ENCODE data around the gene SEMA4F. TPM values are rescaled to one million over a fixed set of nuclear protein-coding genes. Genes with fewer than 3 reads are reported as not detected.

SEMA4F gene
- total RNA-seq, 4 donors from 2014 or later: 6.7 to 22.3 (median 11.2) TPM

DNA sequence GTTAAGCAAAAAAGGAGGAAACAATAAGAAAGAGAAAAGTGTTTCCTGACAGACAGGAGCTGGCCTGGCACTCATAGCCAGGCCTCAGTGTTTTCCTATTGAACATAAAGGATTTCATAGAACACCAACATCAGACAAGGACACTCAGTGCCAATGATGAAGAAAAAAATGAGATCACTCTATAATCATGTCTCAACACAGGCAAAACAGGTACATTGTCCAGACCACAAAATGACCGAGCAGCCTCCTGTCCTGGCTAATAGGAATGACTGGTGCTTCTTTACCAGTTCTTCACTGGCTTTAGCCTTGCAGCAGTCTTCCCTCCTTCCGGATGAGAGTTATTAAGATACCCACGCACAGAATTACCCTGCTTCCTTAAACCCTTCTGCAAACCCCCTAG, 35.6 kb downstream of the SEMA4F start:
- Histone ChIP-seq H3K9me3 (no peaks in the 10 kb centered on the region), H3K4me3 (no peak overlapping the region), H3K4me1 (no peaks in the 10 kb centered on the region), H3K27me3 (no peaks in the 10 kb centered on the region), H3K27ac (no peak overlapping the region), H3K36me3 (peaks cover 0 to 11% (median 0%) of the 10 kb centered on the region in 3 donors)
- DNase-seq (ENCODE audit: low spot score in 2 of 2): no peak
- 62 to 69% methylated on average over 3 of the region's 3 CpGs for WGBS, 2 donors
- TF ChIP-seq POLR2A (IDR thresholded peaks at IDR 0.05): no peak
- TF ChIP-seq EP300 (IDR thresholded peaks at IDR 0.05): no peak
- TF ChIP-seq, protein P1, sequence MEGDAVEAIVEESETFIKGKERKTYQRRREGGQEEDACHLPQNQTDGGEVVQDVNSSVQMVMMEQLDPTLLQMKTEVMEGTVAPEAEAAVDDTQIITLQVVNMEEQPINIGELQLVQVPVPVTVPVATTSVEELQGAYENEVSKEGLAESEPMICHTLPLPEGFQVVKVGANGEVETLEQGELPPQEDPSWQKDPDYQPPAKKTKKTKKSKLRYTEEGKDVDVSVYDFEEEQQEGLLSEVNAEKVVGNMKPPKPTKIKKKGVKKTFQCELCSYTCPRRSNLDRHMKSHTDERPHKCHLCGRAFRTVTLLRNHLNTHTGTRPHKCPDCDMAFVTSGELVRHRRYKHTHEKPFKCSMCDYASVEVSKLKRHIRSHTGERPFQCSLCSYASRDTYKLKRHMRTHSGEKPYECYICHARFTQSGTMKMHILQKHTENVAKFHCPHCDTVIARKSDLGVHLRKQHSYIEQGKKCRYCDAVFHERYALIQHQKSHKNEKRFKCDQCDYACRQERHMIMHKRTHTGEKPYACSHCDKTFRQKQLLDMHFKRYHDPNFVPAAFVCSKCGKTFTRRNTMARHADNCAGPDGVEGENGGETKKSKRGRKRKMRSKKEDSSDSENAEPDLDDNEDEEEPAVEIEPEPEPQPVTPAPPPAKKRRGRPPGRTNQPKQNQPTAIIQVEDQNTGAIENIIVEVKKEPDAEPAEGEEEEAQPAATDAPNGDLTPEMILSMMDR (IDR thresholded peaks at IDR 0.05): no peak

- H3K9me3 ChIP-seq: no peaks in the 10 kb centered on the region
- H3K4me3 ChIP-seq: no peak overlapping the region
- 8 to 12% methylated on average over 4 of the region's 4 CpGs for WGBS, 2 donors
- H3K36me3 ChIP-seq: peaks cover 0 to 5% (median 0%) of the 10 kb centered on the region in 3 donors
- H3K27ac ChIP-seq: no peak overlapping the region
- peak in 1 of 2 donors; percentile 19 for DNase-seq (ENCODE audit: low spot score in 2 of 2)
- TF ChIP-seq, protein P1 (IDR thresholded peaks at IDR 0.05): peak in 4 of 5 experiments; percentile 16 to 46 (median 36)
- TF ChIP-seq EP300 (IDR thresholded peaks at IDR 0.05): no peak
- no peak for TF ChIP-seq POLR2A (IDR thresholded peaks at IDR 0.05)
- H3K4me1 ChIP-seq: no peaks in the 10 kb centered on the region
- no peaks in the 10 kb centered on the region for H3K27me3 ChIP-seq
These were observed 36.5 kb downstream of the SEMA4F start for GRCh38 chr2:74690571-74690970.

DNA sequence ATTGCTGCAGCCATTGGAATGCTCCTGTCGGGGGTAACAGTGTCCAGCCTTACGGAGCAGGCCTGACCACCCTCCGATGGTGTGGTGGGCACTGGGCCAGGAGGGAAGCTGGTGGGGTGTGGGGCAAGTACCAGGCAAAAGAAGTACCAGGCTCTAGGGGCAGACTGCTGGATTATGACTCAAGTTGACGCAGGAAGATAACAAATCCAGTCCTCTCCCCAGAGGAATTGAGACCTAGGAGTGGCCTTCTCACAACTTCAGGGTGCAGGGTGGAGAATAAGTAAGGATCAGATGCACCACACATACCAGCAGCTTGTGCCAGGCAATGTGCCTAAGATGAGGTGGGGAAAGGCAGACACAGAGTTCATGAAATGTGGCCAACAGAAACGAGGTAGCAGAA, 37.9 kb downstream of the SEMA4F start:
- DNase-seq (ENCODE audit: low spot score in 2 of 2): no peak
- no peaks in the 10 kb centered on the region for H3K36me3 ChIP-seq
- no peaks in the 10 kb centered on the region for H3K27me3 ChIP-seq
- no peak overlapping the region for H3K27ac ChIP-seq
- H3K4me3 ChIP-seq: no peak overlapping the region
- TF ChIP-seq POLR2A (IDR thresholded peaks at IDR 0.05) (no peak), EP300 (IDR thresholded peaks at IDR 0.05) (no peak)
- H3K4me1 ChIP-seq: no peaks in the 10 kb centered on the region
- 75 to 76% methylated on average over 5 of the region's 5 CpGs for WGBS, 2 donors
- no peaks in the 10 kb centered on the region for H3K9me3 ChIP-seq

- Histone ChIP-seq H3K36me3 (no peaks in the 10 kb centered on the region), H3K4me1 (no peaks in the 10 kb centered on the region), H3K9me3 (no peaks in the 10 kb centered on the region), H3K4me3 (no peak overlapping the region), H3K27ac (no peak overlapping the region), H3K27me3 (no peaks in the 10 kb centered on the region)
- TF ChIP-seq EP300 (IDR thresholded peaks at IDR 0.05): no peak
- no peak for TF ChIP-seq POLR2A (IDR thresholded peaks at IDR 0.05)
- TF ChIP-seq, protein P1 (IDR thresholded peaks at IDR 0.05): no peak
- no peak for DNase-seq (ENCODE audit: low spot score in 2 of 2)
These were observed 39.2 kb downstream of the SEMA4F start for GRCh38 chr2:74693213-74693612.

- H3K36me3 ChIP-seq: no peaks in the 10 kb centered on the region
- H3K9me3 ChIP-seq: no peaks in the 10 kb centered on the region
- H3K27ac ChIP-seq: no peak overlapping the region
- no peaks in the 10 kb centered on the region for H3K4me1 ChIP-seq
- no peaks in the 10 kb centered on the region for H3K27me3 ChIP-seq
- DNase-seq (ENCODE audit: low spot score in 2 of 2): no peak
- H3K4me3 ChIP-seq: no peak overlapping the region
- no peak for TF ChIP-seq EP300 (IDR thresholded peaks at IDR 0.05)
- TF ChIP-seq POLR2A (IDR thresholded peaks at IDR 0.05): no peak
- TF ChIP-seq, protein P1 (IDR thresholded peaks at IDR 0.05): no peak
- WGBS, 2 donors: 69 to 85% methylated on average over 1 of the region's 1 CpG
These were observed 39.6 kb downstream of the SEMA4F start for GRCh38 chr2:74693668-74694067.

DNA sequence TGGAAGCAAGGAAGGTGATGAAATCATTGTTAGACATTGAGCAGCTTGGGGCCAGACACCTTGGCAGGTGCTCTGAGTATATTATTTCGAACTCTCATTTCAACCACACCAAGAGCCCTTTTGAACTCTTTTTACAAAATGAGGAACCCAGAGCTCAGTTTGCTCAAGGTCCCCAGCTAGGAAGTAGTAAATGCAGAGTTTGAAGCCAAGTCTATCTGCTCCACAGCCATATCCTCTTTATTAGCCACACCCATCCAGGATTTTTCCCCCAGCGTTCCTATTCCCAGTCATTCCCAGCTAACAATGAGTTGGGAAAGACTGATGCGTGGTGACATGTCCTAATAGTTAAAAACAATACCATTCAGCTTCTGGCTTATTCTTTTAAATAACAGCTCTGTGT, 40.2 kb downstream of the SEMA4F start:
- no peaks in the 10 kb centered on the region for H3K4me1 ChIP-seq
- TF ChIP-seq POLR2A (IDR thresholded peaks at IDR 0.05) (no peak), EP300 (IDR thresholded peaks at IDR 0.05) (no peak)
- TF ChIP-seq, protein P1 (IDR thresholded peaks at IDR 0.05): no peak
- 70 to 74% methylated on average over 3 of the region's 3 CpGs for WGBS, 2 donors
- no peaks in the 10 kb centered on the region for H3K27me3 ChIP-seq
- no peaks in the 10 kb centered on the region for H3K9me3 ChIP-seq
- no peak for DNase-seq (ENCODE audit: low spot score in 2 of 2)
- no peak overlapping the region for H3K4me3 ChIP-seq
- no peak overlapping the region for H3K27ac ChIP-seq
- H3K36me3 ChIP-seq: no peaks in the 10 kb centered on the region
